Measurements from ENCODE around the gene CDH12.

Gene CDH12

DNA sequence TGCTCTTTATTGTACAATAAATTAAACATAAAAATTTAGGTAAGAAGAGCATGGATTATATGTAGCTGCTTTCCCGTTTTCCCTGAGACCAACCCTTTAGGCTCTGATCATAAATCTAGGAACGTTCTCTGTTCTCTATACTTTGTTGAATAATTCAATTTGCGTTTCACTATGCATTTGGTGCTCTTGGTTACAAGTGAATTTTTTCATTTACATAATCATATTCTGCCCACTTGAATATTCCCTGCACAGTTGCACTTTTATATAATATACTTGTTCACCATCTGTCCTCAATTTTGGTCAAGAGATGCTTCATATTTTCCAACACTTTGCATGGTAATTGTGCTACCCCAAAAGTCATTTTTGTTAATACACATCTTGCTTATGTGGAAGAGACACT, 741.8 kb downstream of the CDH12 start:
- no peak for DNase-seq (ENCODE audit: low read depth)
- TF ChIP-seq CTCF (conservative IDR thresholded peaks at IDR 0.05; ENCODE audit: low read depth, low read length): no peak
- no peak overlapping the region for H3K4me3 ChIP-seq (ENCODE audit: low read depth, low read length)

DNA sequence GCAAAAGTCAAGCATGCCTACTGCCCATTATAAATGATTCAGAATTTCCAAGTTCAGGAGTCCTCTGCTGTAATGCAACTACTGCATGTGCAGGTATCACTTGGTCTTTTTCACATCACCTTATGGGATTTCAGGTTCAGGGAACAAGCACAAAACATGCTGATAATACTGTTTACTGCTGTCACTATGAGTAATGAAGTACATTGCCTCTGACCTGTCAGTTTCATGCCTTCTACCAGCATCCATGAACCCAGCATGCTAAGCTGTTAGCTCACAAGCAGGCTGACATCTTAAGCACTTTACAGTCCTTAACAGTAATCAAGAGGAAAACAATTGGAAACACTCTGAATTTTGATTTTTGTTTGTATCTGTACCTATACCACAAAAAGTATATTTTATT, 743.8 kb downstream of the CDH12 start:
- no peak for TF ChIP-seq CTCF (conservative IDR thresholded peaks at IDR 0.05; ENCODE audit: low read depth, low read length)
- H3K4me3 ChIP-seq (ENCODE audit: low read depth, low read length): no peak overlapping the region
- no peak for DNase-seq (ENCODE audit: low read depth)

GRCh38 chr5:22108545-22108944, 744.6 kb downstream of the CDH12 start:
- no peak overlapping the region for H3K4me3 ChIP-seq (ENCODE audit: low read depth, low read length)
- DNase-seq (ENCODE audit: low read depth): no peak
- TF ChIP-seq CTCF (conservative IDR thresholded peaks at IDR 0.05; ENCODE audit: low read depth, low read length): no peak

- H3K4me3 ChIP-seq (ENCODE audit: low read depth, low read length): no peak overlapping the region
Measured at GRCh38 chr5:22102823-22103359, 750.3 kb downstream of the CDH12 start.

GRCh38 chr5:22088517-22088916, 764.6 kb downstream of the CDH12 start:
- no peak for DNase-seq (ENCODE audit: low read depth)
- no peak for TF ChIP-seq CTCF (conservative IDR thresholded peaks at IDR 0.05; ENCODE audit: low read depth, low read length)
- H3K4me3 ChIP-seq (ENCODE audit: low read depth, low read length): no peak overlapping the region

More at GRCh38 chr5:22102823-22103359, 750.3 kb downstream of the CDH12 start:
- TF ChIP-seq CTCF (conservative IDR thresholded peaks at IDR 0.05; ENCODE audit: low read depth, low read length): no peak
- no peak for DNase-seq (ENCODE audit: low read depth)

DNA sequence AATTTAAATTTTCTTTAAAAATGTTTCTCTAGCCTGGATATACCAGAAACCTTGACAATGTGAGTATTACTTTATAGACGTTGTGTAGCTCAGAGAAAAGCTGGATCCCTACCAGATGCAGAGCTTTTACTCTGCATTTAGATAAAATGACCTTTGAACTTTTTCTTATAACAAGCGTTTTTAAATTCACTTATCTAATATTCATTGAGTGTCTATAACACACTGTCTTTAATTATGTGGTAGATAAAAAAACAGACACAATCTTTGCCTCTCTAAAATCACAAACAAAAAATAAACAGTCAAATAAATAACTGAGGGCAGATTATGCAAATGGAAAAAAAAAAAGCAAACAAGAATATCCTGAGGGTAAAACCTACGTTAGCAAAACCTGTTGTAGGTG, 773.6 kb downstream of the CDH12 start:
- no peak for DNase-seq (ENCODE audit: low read depth)
- no peak for TF ChIP-seq CTCF (conservative IDR thresholded peaks at IDR 0.05; ENCODE audit: low read depth, low read length)
- no peak overlapping the region for H3K4me3 ChIP-seq (ENCODE audit: low read depth, low read length)

- H3K4me3 ChIP-seq (ENCODE audit: low read depth, low read length): no peak overlapping the region
- DNase-seq (ENCODE audit: low read depth): no peak
- TF ChIP-seq CTCF (conservative IDR thresholded peaks at IDR 0.05; ENCODE audit: low read depth, low read length): no peak
Measured at GRCh38 chr5:22079002-22079401, 774.1 kb downstream of the CDH12 start.
